ENCODE measurements around the gene PKP4. TPM values are rescaled to one million over a fixed set of nuclear protein-coding genes. Genes with fewer than 3 reads are reported as not detected.

Gene PKP4
- total and polyA plus RNA-seq, 9 of the 15 experiments (the other 6 are each of a cell fraction or from before 2014, with no cell fraction given): 24.6 to 99.1 (median 74.0) TPM

DNA sequence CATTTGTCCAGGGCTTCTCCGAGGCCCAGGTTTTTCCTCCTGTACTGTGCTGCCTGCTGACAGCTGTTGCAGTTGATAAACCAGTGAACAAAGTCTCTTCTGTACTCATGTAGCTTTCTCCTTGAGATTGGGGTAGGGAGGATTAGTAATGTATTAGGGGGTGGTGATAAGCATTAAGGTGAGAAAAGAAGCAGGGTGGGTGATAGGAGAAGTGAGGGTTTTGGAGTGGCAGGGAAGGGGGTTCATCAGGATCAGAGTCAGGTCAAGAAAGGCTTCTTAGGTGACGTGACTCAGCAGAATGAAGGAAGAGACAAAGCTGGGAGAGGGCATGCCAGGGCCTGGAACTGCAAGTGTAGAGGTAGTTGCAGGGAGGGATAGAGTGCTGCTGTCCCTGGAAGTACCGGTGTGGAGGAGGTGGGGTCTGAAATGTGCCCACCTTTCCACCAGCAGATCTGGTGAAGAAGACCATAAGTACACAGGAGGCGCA lies 48.7 kb downstream of the PKP4 start (continued):
- TF ChIP-seq, protein P1, sequence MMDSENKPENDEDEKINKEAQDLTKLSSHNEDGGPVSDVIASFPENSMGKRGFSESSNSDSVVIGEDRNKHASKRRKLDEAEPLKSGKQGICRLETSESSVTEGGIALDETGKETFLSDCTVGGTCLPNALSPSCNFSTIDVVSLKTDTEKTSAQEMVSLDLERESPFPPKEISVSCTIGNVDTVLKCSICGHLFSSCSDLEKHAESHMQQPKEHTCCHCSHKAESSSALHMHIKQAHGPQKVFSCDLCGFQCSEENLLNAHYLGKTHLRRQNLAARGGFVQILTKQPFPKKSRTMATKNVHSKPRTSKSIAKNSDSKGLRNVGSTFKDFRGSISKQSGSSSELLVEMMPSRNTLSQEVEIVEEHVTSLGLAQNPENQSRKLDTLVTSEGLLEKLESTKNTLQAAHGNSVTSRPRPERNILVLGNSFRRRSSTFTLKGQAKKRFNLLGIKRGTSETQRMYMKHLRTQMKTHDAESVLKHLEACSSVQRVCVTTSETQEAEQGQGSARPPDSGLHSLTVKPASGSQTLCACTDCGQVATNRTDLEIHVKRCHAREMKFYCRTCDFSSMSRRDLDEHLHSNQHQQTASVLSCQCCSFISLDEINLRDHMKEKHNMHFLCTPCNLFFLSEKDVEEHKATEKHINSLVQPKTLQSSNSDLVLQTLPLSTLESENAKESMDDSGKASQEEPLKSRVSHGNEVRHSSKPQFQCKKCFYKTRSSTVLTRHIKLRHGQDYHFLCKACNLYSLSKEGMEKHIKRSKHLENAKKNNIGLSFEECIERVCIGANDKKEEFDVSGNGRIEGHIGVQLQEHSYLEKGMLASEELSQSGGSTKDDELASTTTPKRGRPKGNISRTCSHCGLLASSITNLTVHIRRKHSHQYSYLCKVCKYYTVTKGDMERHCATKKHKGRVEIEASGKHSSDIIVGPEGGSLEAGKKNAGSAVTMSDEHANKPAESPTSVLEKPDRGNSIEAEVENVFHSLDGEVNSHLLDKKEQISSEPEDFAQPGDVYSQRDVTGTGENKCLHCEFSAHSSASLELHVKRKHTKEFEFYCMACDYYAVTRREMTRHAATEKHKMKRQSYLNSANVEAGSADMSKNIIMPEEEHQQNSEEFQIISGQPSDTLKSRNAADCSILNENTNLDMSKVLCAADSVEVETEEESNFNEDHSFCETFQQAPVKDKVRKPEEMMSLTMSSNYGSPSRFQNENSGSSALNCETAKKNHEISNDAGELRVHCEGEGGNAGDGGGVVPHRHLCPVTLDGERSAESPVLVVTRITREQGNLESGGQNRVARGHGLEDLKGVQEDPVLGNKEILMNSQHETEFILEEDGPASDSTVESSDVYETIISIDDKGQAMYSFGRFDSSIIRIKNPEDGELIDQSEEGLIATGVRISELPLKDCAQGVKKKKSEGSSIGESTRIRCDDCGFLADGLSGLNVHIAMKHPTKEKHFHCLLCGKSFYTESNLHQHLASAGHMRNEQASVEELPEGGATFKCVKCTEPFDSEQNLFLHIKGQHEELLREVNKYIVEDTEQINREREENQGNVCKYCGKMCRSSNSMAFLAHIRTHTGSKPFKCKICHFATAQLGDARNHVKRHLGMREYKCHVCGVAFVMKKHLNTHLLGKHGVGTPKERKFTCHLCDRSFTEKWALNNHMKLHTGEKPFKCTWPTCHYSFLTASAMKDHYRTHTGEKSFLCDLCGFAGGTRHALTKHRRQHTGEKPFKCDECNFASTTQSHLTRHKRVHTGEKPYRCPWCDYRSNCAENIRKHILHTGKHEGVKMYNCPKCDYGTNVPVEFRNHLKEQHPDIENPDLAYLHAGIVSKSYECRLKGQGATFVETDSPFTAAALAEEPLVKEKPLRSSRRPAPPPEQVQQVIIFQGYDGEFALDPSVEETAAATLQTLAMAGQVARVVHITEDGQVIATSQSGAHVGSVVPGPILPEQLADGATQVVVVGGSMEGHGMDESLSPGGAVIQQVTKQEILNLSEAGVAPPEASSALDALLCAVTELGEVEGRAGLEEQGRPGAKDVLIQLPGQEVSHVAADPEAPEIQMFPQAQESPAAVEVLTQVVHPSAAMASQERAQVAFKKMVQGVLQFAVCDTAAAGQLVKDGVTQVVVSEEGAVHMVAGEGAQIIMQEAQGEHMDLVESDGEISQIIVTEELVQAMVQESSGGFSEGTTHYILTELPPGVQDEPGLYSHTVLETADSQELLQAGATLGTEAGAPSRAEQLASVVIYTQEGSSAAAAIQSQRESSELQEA (IDR thresholded peaks at IDR 0.05; ENCODE audit: low read depth): no peak
- TF ChIP-seq ELK3 (CRISPR knock-in tag; IDR thresholded peaks at IDR 0.05) (no peak), SRF (CRISPR knock-in tag; IDR thresholded peaks at IDR 0.05) (no peak), NCOA2 (IDR thresholded peaks at IDR 0.05; ENCODE audit: partially characterized antibody in 2 of 2) (no peak), ARID1B (IDR thresholded peaks at IDR 0.05) (peak; percentile 93), TOE1 (IDR thresholded peaks at IDR 0.05; ENCODE audit: borderline replicate concordance) (peak; percentile 72; the same call in 1 of the 2 replicates), TOE1 (CRISPR knock-in tag; IDR thresholded peaks at IDR 0.05; ENCODE audit: borderline replicate concordance, low read depth) (no peak), NBN (IDR thresholded peaks at IDR 0.05; ENCODE audit: low read depth) (peak; percentile 45; the same call in 1 of the 2 replicates), CBX3 (IDR thresholded peaks at IDR 0.05; ENCODE audit: borderline replicate concordance in 1 of 2, low read length in 2 of 2) (peak in 1 of 2 experiments; percentile 14; a peak in 1 of 3 replicates), NFE2 (IDR thresholded peaks at IDR 0.05; ENCODE audit: low read depth) (peak; percentile 98), KDM2B (CRISPR knock-in tag; IDR thresholded peaks at IDR 0.05) (no peak), TBP (optimal IDR thresholded peaks at IDR 0.05; ENCODE audit: low read depth, low read length) (no peak), BMI1 (IDR thresholded peaks at IDR 0.05; ENCODE audit: low read length) (no peak), LCOR (CRISPR knock-in tag; IDR thresholded peaks at IDR 0.05) (no peak), AFF1 (IDR thresholded peaks at IDR 0.05; ENCODE audit: low read depth in 1 of 2, partially characterized antibody in 2 of 2) (peak in 1 of 2 experiments; percentile 74)
